MCF 10A (cell line): Measurements from ENCODE around the gene SPOCK1. TPM values are rescaled to one million over a fixed set of nuclear protein-coding genes. Genes with fewer than 3 reads are reported as not detected.

Source experiments
- BruUV-seq: library from RNA; stranded (reverse); fragments of 400-500 nt; replicated peaks from 2 replicates; lab custom pipeline; 2021; lab: Mats Ljungman, UMichigan
- CTCF ChIA-PET: fragments of 300-600 bp; sonication (Branson Sonifier 250); formaldehyde crosslinking; extraction: SDS; loops from one replicate; lab custom pipeline; 2021; ENCODE audit warnings: antibody characterized with exemption, inconsistent platforms; lab: Yijun Ruan, JAX
- POLR2A ChIA-PET: fragments of 300-600, 350-650 bp; sonication (Branson Sonifier 250); formaldehyde crosslinking; extraction: SDS; loops from one replicate; lab custom pipeline; 2020; ENCODE audit warnings: antibody characterized with exemption, inconsistent platforms; lab: Yijun Ruan, JAX
- DNase-seq: peaks from one replicate; pipeline ENCODE4 v3.0.0-alpha.2; 2018; ENCODE audit not compliant: unreplicated experiment
- H3K27ac Mint-ChIP-seq: one replicate; pipeline ENCODE4 v1.8.0; 2022; ENCODE audit warnings: mild to moderate bottlenecking, low read depth, mixed read lengths; ENCODE audit not compliant: unreplicated experiment
- H3K27me3 Mint-ChIP-seq: one replicate; pipeline ENCODE4 v1.8.0; 2022; ENCODE audit warnings: mixed read lengths; ENCODE audit not compliant: insufficient read depth, unreplicated experiment
- H3K36me3 Mint-ChIP-seq: one replicate; pipeline ENCODE4 v1.8.0; 2022; ENCODE audit warnings: mild to moderate bottlenecking, moderate library complexity, mixed read lengths; ENCODE audit not compliant: insufficient read depth, unreplicated experiment
- H3K4me1 Mint-ChIP-seq: one replicate; pipeline ENCODE4 v1.8.0; 2022; ENCODE audit warnings: mixed read lengths; ENCODE audit not compliant: insufficient read depth, unreplicated experiment
- H3K4me3 Mint-ChIP-seq: one replicate; pipeline ENCODE4 v1.8.0; 2022; ENCODE audit warnings: mild to moderate bottlenecking, moderate library complexity, mixed read lengths; ENCODE audit not compliant: unreplicated experiment
- H3K9me3 Mint-ChIP-seq: one replicate; pipeline ENCODE4 v1.8.0; 2022; ENCODE audit warnings: mixed read lengths; ENCODE audit not compliant: unreplicated experiment
- CTCF ChIP-seq: fragments of 200-600 bp; IDR thresholded peaks from one replicate; pipeline ENCODE4 v1.8.0; 2022; ENCODE audit warnings: antibody characterized with exemption, mild to moderate bottlenecking; ENCODE audit not compliant: unreplicated experiment
- intact Hi-C: fragments of 100-400 bp; cut with micrococcal nuclease; formaldehyde crosslinking; loops from 2 replicates; pipeline ENCODE4 v1.14.1; 2022
- total RNA-seq: library from RNA; stranded (reverse); gene quantifications from 2 replicates; pipeline ENCODE4 v1.2.3, GENCODE V29; 2022

Gene SPOCK1
- total RNA-seq, 1 experiment from 2014 or later: 34.3 TPM

- DNase-seq: no peak
- no peaks in the 10 kb centered on the region for H3K36me3 Mint-ChIP-seq
- ChIA-PET CTCF (interaction anchor here (2.6 kb wide), 1 partner anchor 30 kb away, joined by 12 read pairs; no protein-coding TSS in a partner anchor), POLR2A (interaction anchor here (0.6 kb wide), 1 partner anchor 36 kb away, joined by 3 read pairs; no protein-coding TSS in a partner anchor)
- H3K4me1 Mint-ChIP-seq: no peaks in the 10 kb centered on the region
- no peaks in the 10 kb centered on the region for H3K9me3 Mint-ChIP-seq
- intact Hi-C loops: no loop called here
- no peaks in the 10 kb centered on the region for H3K27me3 Mint-ChIP-seq
- H3K4me3 Mint-ChIP-seq: no peak overlapping the region
- no peak overlapping the region for H3K27ac Mint-ChIP-seq
- TF ChIP-seq CTCF: no peak
- no TSS peak for BruUV-seq
Measured at GRCh38 chr5:137289856-137290255, 209.3 kb downstream of the SPOCK1 start.

- no peaks in the 10 kb centered on the region for H3K9me3 Mint-ChIP-seq
- BruUV-seq: no TSS peak
- intact Hi-C loops: no loop called here
- ChIA-PET CTCF (interaction anchor here (0.5 to 2.6 kb wide), 2 partner anchors 32 to 33 kb away, joined by 3 to 12 read pairs; no protein-coding TSS in a partner anchor), POLR2A (interaction anchor here (0.6 kb wide), 1 partner anchor 29 kb away, joined by 3 read pairs; no protein-coding TSS in a partner anchor)
- no peaks in the 10 kb centered on the region for H3K4me1 Mint-ChIP-seq
- H3K36me3 Mint-ChIP-seq: no peaks in the 10 kb centered on the region
- no peak for DNase-seq
- H3K27me3 Mint-ChIP-seq: no peaks in the 10 kb centered on the region
- H3K27ac Mint-ChIP-seq: no peak overlapping the region
- no peak overlapping the region for H3K4me3 Mint-ChIP-seq
- no peak for TF ChIP-seq CTCF
Measured at GRCh38 chr5:137287569-137287968, 211.6 kb downstream of the SPOCK1 start.

- no peaks in the 10 kb centered on the region for H3K36me3 Mint-ChIP-seq
- no peaks in the 10 kb centered on the region for H3K27me3 Mint-ChIP-seq
- intact Hi-C loops: no loop called here
- no TSS peak for BruUV-seq
- ChIA-PET POLR2A (no interaction called here), CTCF (interaction anchor here (0.6 kb wide), 1 partner anchor 34 kb away, joined by 3 read pairs; no protein-coding TSS in a partner anchor)
- H3K4me1 Mint-ChIP-seq: peaks cover under 1% of the 10 kb centered on the region
- no peak overlapping the region for H3K4me3 Mint-ChIP-seq
- TF ChIP-seq CTCF: no peak
- no peak overlapping the region for H3K27ac Mint-ChIP-seq
- no peaks in the 10 kb centered on the region for H3K9me3 Mint-ChIP-seq
- no peak for DNase-seq
Measured at GRCh38 chr5:137286025-137286610, 213.0 kb downstream of the SPOCK1 start.

- TF ChIP-seq CTCF: no peak
- Mint-ChIP-seq H3K27ac (no peak overlapping the region), H3K9me3 (no peaks in the 10 kb centered on the region), H3K4me3 (no peak overlapping the region), H3K36me3 (no peaks in the 10 kb centered on the region), H3K4me1 (peaks cover 9% of the 10 kb centered on the region), H3K27me3 (no peaks in the 10 kb centered on the region)
- intact Hi-C loops: no loop called here
- CTCF ChIA-PET: no interaction called here
- POLR2A ChIA-PET: no interaction called here
- no peak for DNase-seq
- no TSS peak for BruUV-seq
Measured at GRCh38 chr5:137283801-137284200, 215.3 kb downstream of the SPOCK1 start.
